Measurements from ENCODE around the gene MYO1E.

GRCh38 chr15:59229015-59229414 lies 143.7 kb downstream of the MYO1E start:
- TF ChIP-seq POLR2A (IDR thresholded peaks at IDR 0.05), result no peak
- TF ChIP-seq CTCF (IDR thresholded peaks at IDR 0.05), result no peak
